Astrocyte (in vitro differentiated cells and primary cell): Measurements from ENCODE around the gene PYGM. TPM values are rescaled to one million over a fixed set of nuclear protein-coding genes. Genes with fewer than 3 reads are reported as not detected.

ENCODE experiments used
- DNase-seq: peaks from one replicate; pipeline ENCODE4 v3.0.0-alpha.2; 2010; ENCODE audit warnings: low read depth
- FAIRE-seq: peaks from 2 replicates; lab custom pipeline; 2011; peaks lifted over from hg19 to GRCh38; lab: Jason Lieb, UNC
- H2AFZ ChIP-seq: 2 replicates; pipeline ENCODE4 v1.6.0; 2012; ENCODE audit warnings: low read depth, low read length, inconsistent platforms
- H3K27ac ChIP-seq: 2 replicates; pipeline ENCODE4 v1.5.1; 2011; ENCODE audit warnings: low read depth, low read length, inconsistent platforms
- H3K27me3 ChIP-seq: 2 replicates; pipeline ENCODE4 v1.6.0; 2011; ENCODE audit warnings: low read length, inconsistent platforms; ENCODE audit not compliant: insufficient read depth
- H3K36me3 ChIP-seq: 2 replicates; pipeline ENCODE4 v1.5.1; 2011; ENCODE audit warnings: low read length, inconsistent platforms; ENCODE audit not compliant: insufficient read depth
- H3K4me1 ChIP-seq: 2 replicates; pipeline ENCODE4 v1.5.1; 2011; ENCODE audit warnings: low read length, inconsistent platforms; ENCODE audit not compliant: insufficient read depth
- H3K4me2 ChIP-seq: 2 replicates; pipeline ENCODE4 v1.6.0; 2012; ENCODE audit warnings: low read length, inconsistent platforms
- H3K4me3 ChIP-seq: 2 replicates; pipeline ENCODE4 v1.5.1; 2011; ENCODE audit warnings: low read depth, mild to moderate bottlenecking, low read length, inconsistent platforms; ENCODE audit not compliant: insufficient read depth
- H3K79me2 ChIP-seq: 2 replicates; pipeline ENCODE4 v1.6.0; 2012; ENCODE audit warnings: mild to moderate bottlenecking, low read length, inconsistent platforms; ENCODE audit not compliant: insufficient read depth
- H3K9ac ChIP-seq: 2 replicates; pipeline ENCODE4 v1.6.0; 2012; ENCODE audit warnings: mild to moderate bottlenecking, low read length, inconsistent platforms
- H3K9me3 ChIP-seq: 2 replicates; pipeline ENCODE4 v1.5.1; 2012; ENCODE audit warnings: low read depth, mild to moderate bottlenecking, low read length, inconsistent platforms; ENCODE audit not compliant: insufficient read depth
- H4K20me1 ChIP-seq: 2 replicates; pipeline ENCODE4 v1.6.0; 2012; ENCODE audit warnings: low read length, inconsistent platforms; ENCODE audit not compliant: insufficient read depth
- H3K27ac Mint-ChIP-seq: one replicate; pipeline ENCODE4 v1.8.0; 2021; ENCODE audit warnings: mild to moderate bottlenecking, mixed read lengths; ENCODE audit not compliant: unreplicated experiment
- H3K27me3 Mint-ChIP-seq: one replicate; pipeline ENCODE4 v1.8.0; 2021; ENCODE audit warnings: low read depth, mixed read lengths; ENCODE audit not compliant: unreplicated experiment
- H3K36me3 Mint-ChIP-seq: one replicate; pipeline ENCODE4 v1.8.0; 2021; ENCODE audit warnings: low read depth, mixed read lengths; ENCODE audit not compliant: unreplicated experiment
- H3K4me1 Mint-ChIP-seq: one replicate; pipeline ENCODE4 v1.8.0; 2021; ENCODE audit warnings: low read depth, mixed read lengths; ENCODE audit not compliant: unreplicated experiment
- H3K4me3 Mint-ChIP-seq: one replicate; pipeline ENCODE4 v1.8.0; 2021; ENCODE audit warnings: mild to moderate bottlenecking, moderate library complexity, mixed read lengths; ENCODE audit not compliant: unreplicated experiment
- H3K9me3 Mint-ChIP-seq: one replicate; pipeline ENCODE4 v1.8.0; 2021; ENCODE audit warnings: mild to moderate bottlenecking, mixed read lengths; ENCODE audit not compliant: unreplicated experiment
- EZH2 ChIP-seq: IDR thresholded peaks from 2 replicates; pipeline ENCODE4 v1.6.1; 2012; ENCODE audit warnings: mild to moderate bottlenecking, low read length, inconsistent platforms; ENCODE audit not compliant: insufficient read depth
- total RNA-seq: library from RNA; stranded (reverse); gene quantifications from 2 replicates; pipeline ENCODE4 v1.2.1, GENCODE V29; 2021
- TF ChIP-seq, protein P1 (sequence below): IDR thresholded peaks from 2 replicates; pipeline ENCODE4 v1.5.1; 2011; ENCODE audit warnings: low read depth, mild to moderate bottlenecking, inconsistent platforms, low read length, moderate library complexity; ENCODE audit not compliant: insufficient read depth

Gene PYGM
- total RNA-seq, 1 donor from 2014 or later = 0.68 TPM

DNA sequence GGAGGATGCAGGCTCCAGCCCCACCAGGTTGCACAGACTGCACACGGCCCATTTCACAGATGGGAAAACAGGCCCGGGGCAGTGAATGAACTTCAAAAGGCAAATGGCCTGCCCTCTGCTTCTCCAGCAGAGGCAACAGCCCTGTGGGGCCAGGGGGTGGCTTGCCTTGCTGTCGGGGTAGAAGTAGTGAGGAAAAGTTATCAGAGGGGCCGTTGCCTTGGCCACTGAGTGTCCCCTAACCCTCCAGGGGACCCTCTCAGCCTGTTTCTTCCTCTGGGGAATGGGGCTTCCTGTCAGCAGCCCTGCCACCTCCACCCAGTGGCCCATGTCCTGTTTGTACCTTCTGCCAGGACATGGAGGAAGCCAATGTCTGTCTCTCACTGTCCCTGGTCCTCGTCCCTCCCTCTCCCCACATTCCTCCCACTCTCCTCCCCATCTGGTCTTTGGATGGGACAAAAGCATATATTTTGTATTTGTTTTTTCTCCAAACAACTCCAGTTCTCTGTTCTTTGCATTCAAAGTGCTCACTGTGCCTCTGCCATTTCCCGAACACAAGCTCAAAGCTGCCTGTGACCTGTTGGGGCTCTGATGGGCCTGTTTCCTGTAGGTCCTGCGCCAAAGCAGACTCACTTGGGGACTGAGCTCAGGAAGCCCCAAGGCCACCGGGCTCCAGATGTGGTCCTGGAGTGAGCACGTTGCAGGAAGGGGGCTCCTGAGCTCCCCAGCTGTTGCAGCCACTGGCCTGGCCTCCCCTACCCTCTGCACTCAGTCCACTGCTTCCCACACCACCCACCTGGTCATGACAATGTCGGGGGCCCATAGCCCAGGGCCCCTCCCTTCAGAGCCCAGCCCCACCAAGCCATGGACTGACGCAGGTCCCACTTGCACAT is 33.7 kb upstream of the PYGM start:
- H3K9ac ChIP-seq = no peak overlapping the region
- no peaks in the 10 kb centered on the region for H3K4me1 ChIP-seq
- H3K27ac Mint-ChIP-seq = no peak overlapping the region
- peaks cover 8% of the 10 kb centered on the region for H3K36me3 Mint-ChIP-seq
- no peak overlapping the region for H2AFZ ChIP-seq
- TF ChIP-seq EZH2 = no peak
- TF ChIP-seq, protein P1, sequence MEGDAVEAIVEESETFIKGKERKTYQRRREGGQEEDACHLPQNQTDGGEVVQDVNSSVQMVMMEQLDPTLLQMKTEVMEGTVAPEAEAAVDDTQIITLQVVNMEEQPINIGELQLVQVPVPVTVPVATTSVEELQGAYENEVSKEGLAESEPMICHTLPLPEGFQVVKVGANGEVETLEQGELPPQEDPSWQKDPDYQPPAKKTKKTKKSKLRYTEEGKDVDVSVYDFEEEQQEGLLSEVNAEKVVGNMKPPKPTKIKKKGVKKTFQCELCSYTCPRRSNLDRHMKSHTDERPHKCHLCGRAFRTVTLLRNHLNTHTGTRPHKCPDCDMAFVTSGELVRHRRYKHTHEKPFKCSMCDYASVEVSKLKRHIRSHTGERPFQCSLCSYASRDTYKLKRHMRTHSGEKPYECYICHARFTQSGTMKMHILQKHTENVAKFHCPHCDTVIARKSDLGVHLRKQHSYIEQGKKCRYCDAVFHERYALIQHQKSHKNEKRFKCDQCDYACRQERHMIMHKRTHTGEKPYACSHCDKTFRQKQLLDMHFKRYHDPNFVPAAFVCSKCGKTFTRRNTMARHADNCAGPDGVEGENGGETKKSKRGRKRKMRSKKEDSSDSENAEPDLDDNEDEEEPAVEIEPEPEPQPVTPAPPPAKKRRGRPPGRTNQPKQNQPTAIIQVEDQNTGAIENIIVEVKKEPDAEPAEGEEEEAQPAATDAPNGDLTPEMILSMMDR = no peak
- H3K9me3 ChIP-seq = no peaks in the 10 kb centered on the region
- no peaks in the 10 kb centered on the region for H3K36me3 ChIP-seq
- H3K27ac ChIP-seq = no peak overlapping the region
- no peaks in the 10 kb centered on the region for H3K4me1 Mint-ChIP-seq
- no peaks in the 10 kb centered on the region for H3K27me3 ChIP-seq
- no peaks in the 10 kb centered on the region for H4K20me1 ChIP-seq
- H3K9me3 Mint-ChIP-seq = no peaks in the 10 kb centered on the region
- H3K4me3 Mint-ChIP-seq = no peak overlapping the region
- H3K4me2 ChIP-seq = no peak overlapping the region
- DNase-seq (no peak), FAIRE-seq (no peak)
- H3K4me3 ChIP-seq = no peak overlapping the region
- H3K79me2 ChIP-seq = no peaks in the 10 kb centered on the region
- H3K27me3 Mint-ChIP-seq = no peaks in the 10 kb centered on the region

DNA sequence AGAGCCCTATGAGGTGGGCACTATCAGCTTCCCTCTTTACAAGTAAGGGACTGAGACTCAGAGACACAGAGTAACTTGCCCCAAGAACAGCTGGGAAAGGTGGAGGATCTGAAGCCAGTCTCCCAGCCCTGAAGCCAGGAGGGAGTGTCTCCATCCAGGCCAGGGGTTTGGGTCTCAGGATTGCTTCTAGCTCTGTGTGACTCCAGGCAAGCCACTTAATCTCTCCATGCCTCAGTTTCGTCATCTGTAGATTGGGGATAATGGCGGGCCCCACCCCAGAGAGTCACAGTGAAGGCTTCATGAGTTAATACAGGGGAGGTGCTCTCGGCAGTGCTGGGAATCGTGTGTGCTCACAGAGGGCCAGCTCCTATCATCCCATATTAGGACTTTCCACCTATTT is 32.7 kb upstream of the PYGM start:
- no peak overlapping the region for H3K4me3 ChIP-seq
- no peak overlapping the region for H3K27ac Mint-ChIP-seq
- H3K27ac ChIP-seq = no peak overlapping the region
- H3K27me3 Mint-ChIP-seq = no peaks in the 10 kb centered on the region
- H3K9me3 Mint-ChIP-seq = no peaks in the 10 kb centered on the region
- H3K9me3 ChIP-seq = no peaks in the 10 kb centered on the region
- H3K4me1 Mint-ChIP-seq = no peaks in the 10 kb centered on the region
- H3K4me1 ChIP-seq = no peaks in the 10 kb centered on the region
- no peak for FAIRE-seq
- no peak overlapping the region for H2AFZ ChIP-seq
- no peaks in the 10 kb centered on the region for H3K27me3 ChIP-seq
- H3K79me2 ChIP-seq = no peaks in the 10 kb centered on the region
- H3K4me2 ChIP-seq = no peak overlapping the region
- H4K20me1 ChIP-seq = no peaks in the 10 kb centered on the region
- no peak for DNase-seq
- H3K9ac ChIP-seq = no peak overlapping the region
- no peak overlapping the region for H3K4me3 Mint-ChIP-seq
- TF ChIP-seq EZH2 = no peak
- TF ChIP-seq, protein P1 = no peak
- peaks cover 8% of the 10 kb centered on the region for H3K36me3 Mint-ChIP-seq
- H3K36me3 ChIP-seq = no peaks in the 10 kb centered on the region

DNA sequence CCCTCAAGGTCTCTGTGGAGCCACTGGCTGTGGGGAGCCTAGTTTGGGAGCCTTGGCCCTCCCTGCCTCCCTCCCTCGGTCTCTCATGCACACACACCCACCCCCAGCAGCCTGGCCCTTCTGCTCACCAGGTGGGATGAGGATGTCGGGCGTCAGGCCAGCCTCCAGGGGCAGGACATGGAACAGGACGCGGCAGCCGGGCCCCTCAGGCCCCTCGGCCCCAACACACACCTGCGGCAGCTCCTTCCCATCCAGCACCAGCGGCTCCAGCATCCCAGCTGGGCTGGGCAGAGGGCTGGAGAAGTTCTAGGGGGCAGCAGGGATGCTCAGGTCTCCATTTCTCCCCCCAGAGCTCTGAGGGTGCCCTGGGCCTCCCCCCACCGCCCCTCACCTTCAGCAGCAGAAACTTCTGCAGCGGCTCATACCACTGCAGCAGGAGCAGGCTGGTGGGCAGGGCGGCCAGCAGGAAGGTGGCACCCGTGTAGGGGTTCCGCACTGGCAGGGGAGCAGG is 32.1 kb upstream of the PYGM start:
- Mint-ChIP-seq H3K4me1 (no peaks in the 10 kb centered on the region), H3K36me3 (peaks cover 8% of the 10 kb centered on the region), H3K27ac (no peak overlapping the region), H3K4me3 (no peak overlapping the region), H3K27me3 (no peaks in the 10 kb centered on the region), H3K9me3 (no peaks in the 10 kb centered on the region)
- Histone ChIP-seq H2AFZ (no peak overlapping the region), H3K4me1 (no peaks in the 10 kb centered on the region), H3K4me2 (no peak overlapping the region), H3K27me3 (no peaks in the 10 kb centered on the region), H3K9me3 (no peaks in the 10 kb centered on the region), H4K20me1 (no peaks in the 10 kb centered on the region), H3K79me2 (no peaks in the 10 kb centered on the region), H3K4me3 (no peak overlapping the region), H3K27ac (no peak overlapping the region), H3K36me3 (no peaks in the 10 kb centered on the region), H3K9ac (no peak overlapping the region)
- DNase-seq (no peak), FAIRE-seq (no peak)
- TF ChIP-seq, protein P1 = no peak
- TF ChIP-seq EZH2 = no peak
